Measurements from ENCODE around the gene TUBGCP3.

GRCh38 chr13:112449545-112449930, 138.4 kb downstream of the TUBGCP3 start:
- TF ChIP-seq POLR2AphosphoS5 (IDR thresholded peaks at IDR 0.05): no peak
- TF ChIP-seq CTCF (IDR thresholded peaks at IDR 0.05): no peak
- TF ChIP-seq POLR2A (IDR thresholded peaks at IDR 0.05): no peak
